VCaP (cell line): ENCODE data around the gene ATP6V1B1.

ENCODE experiments used
- H3K27ac ChIP-seq: fragments of 450-650 bp; 2 replicates; pipeline ENCODE4 v1.5.1; 2017
- TF ChIP-seq, protein P1 (sequence below): fragments of 450-650 bp; conservative IDR thresholded peaks from 2 replicates; pipeline ENCODE4 v1.5.1; 2017; ENCODE audit warnings: mild to moderate bottlenecking, moderate library complexity

The ATP6V1B1 gene

DNA sequence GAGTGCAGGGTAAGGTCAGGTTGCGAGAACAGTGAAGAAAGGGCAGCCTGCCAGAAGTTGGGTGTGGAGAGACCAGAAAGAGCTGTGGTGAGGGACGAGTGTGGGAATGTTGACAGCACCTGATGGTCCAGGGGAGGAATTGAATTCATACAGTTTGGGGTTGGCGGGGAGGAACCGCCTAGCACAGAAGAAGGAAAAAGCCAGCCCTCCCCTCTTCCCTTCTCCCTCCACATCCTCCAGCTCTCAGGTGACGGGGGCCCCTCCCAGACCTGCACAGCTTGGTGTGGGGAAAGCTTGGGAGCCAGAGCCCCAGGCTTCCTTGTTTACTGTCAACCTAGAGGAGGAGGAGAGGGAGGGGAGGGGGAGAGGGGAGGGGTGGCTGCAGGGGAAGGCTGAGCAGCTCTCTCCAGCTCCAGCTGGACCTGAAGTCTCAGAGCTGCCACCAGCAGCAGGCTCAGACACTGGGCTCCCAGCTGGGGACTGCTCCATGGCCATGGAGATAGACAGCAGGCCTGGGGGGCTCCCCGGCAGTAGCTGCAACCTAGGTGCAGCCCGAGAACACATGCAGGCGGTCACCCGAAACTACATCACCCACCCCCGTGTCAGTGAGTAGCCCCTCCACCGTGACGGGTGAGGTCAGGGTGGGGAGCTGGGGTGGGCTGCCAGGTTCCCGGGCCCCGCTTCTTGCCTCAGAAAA, at the start of gene ATP6V1B1:
TSS of gene ATP6V1B1 (plus strand) at position 433 of the 697 bp plus-strand sequence. CDS start at position 488, 55 bp downstream.
- TF ChIP-seq, protein P1, sequence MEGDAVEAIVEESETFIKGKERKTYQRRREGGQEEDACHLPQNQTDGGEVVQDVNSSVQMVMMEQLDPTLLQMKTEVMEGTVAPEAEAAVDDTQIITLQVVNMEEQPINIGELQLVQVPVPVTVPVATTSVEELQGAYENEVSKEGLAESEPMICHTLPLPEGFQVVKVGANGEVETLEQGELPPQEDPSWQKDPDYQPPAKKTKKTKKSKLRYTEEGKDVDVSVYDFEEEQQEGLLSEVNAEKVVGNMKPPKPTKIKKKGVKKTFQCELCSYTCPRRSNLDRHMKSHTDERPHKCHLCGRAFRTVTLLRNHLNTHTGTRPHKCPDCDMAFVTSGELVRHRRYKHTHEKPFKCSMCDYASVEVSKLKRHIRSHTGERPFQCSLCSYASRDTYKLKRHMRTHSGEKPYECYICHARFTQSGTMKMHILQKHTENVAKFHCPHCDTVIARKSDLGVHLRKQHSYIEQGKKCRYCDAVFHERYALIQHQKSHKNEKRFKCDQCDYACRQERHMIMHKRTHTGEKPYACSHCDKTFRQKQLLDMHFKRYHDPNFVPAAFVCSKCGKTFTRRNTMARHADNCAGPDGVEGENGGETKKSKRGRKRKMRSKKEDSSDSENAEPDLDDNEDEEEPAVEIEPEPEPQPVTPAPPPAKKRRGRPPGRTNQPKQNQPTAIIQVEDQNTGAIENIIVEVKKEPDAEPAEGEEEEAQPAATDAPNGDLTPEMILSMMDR, result no peak
- peak within 1 kb of the TSS; percentile 28; the same call in 1 of the 2 replicates for H3K27ac ChIP-seq

DNA sequence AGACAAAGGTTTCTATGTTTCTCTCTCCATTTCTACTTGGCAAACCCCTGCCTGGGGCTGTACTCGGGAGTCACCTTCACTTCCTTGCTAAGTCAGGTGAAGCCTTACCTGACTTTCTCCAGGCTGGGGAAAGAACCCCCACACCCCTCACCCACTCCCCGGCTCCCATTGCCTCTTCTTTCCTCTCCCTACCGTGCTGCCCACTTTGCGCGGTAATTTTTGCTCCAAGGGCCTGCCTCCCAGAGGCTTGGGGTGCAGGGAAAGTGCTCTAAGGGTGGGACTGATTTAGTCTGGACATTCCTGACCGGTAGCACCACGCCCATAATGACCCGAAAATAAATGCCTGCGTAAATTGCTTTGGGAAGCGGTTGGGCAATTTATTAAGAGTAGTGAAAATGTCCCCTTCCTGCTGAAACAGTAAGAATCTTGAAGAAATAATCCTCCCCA, 49.1 kb upstream of the ATP6V1B1 start:
- TF ChIP-seq, protein P1, result no peak
- H3K27ac ChIP-seq, result no peak overlapping the region

DNA sequence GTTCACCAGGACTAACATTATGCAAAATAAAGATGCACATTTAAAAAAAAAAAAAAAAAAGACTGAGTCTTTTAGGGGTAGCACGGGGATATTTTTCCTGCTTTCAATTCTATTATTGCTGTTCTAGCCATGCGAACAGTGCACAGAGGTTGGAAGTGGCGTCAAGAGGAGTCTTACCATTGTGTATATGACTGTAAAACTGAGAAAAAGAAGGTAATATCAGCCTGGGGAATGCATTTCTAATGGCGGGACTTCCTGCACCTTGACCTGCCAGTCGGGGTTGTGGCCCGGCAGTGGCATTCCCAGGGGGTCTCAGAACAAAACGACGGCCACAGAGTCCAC, 48.5 kb upstream of the ATP6V1B1 start:
- no peak overlapping the region for H3K27ac ChIP-seq
- TF ChIP-seq, protein P1, result no peak

DNA sequence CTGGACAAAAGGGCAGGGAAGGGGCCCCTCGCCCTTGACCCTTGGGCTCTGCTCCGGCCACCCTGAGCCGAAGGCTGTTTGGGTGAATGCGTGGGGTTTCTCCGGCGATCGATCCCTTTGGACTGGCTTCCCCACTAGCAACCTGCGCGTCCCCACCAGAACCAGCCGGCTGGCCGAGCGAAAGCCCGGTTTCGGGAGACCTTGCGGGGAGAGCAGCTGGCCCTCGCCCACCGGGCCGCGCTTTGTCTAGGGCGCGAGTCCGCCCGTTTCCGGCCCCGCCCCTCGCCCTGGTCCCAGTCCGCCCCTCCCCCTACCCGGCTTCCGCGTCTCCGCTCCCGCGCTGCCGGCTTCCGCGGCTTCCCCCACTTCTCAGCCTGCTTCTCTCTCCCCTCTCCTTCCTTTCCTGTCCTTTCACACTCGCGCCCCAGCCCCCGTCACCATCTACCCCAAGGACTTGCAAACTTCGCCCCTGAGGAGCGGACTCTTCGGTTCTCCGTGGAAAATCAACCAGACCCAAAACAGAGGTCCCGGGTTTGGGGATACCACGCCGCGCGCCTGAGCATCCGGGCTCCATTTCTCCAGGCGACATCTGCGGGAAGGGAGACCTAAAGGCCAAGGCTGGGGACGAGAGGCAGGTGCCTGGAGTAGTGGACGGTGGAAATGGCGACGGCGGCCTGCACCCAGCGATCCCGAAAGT, 48.0 kb upstream of the ATP6V1B1 start:
- H3K27ac ChIP-seq, result no peak overlapping the region

DNA sequence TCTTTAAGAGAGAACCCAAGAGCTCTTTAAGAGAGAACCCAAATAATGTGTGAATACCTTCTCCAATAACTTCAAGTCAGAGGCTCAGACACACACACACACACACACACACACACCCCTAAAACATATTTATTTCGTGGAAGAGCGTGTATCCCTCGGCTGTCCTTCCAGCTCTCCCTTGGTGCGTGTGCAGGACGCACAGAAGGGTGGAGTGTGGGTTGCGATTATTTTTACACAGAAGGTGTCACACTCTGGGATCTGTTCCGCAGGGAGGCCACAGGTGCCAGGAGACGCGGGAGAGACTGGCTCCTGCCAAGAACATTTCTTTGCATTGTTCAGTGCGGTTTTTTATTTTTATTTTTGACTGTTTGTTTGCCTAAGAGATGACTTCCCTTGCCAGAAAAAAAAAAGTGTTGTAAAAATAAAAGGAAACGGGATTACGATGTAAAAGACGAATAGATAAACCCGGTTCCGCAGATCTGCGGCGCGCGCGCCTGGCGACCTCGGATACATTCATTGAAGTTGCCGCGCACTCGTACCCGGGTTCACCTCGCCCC, 47.3 kb upstream of the ATP6V1B1 start:
- TF ChIP-seq, protein P1, result no peak
- H3K27ac ChIP-seq, result no peak overlapping the region

More for the DNA sequence above, 48.0 kb upstream of the ATP6V1B1 start:
- TF ChIP-seq, protein P1, result no peak

DNA sequence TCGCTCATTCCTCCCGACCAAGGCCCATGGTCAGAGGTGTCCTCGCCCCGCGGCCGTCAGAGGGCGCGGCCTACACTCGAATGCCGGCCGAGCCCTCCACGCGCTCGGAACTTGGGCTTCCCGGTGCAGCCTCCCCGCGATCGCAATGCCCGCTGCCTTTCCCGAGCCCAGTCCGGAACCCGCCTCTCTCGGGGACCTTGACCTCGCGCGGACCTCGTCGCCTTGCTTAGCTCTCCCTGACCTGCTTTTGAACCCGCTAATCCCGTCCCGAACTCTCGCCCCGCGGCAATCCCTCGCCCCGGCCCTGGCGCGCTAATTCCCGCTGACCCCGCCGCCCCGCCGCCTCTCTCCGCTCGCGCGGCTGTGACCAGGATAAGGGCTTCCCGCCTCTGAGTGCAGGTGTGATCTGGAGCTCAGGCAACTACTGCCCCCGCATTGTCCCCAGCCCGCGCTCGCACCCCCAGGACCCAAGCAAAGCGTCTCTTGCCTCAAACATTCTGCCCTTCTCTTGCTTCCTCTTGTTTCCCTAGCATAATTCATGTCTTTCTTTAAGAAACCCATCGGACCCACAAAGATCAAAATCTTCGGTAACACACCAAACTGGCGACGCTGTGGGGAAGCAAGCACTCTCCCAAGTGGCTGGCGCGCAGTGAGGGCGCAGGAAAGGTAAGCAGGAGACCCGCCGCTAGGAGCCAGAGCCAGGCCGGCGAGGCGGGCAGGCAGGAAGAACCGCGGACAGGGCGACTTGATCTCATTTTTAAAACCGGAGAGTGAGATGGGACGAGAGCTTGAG, 46.6 kb upstream of the ATP6V1B1 start:
- H3K27ac ChIP-seq, result no peak overlapping the region
- TF ChIP-seq, protein P1, result no peak

DNA sequence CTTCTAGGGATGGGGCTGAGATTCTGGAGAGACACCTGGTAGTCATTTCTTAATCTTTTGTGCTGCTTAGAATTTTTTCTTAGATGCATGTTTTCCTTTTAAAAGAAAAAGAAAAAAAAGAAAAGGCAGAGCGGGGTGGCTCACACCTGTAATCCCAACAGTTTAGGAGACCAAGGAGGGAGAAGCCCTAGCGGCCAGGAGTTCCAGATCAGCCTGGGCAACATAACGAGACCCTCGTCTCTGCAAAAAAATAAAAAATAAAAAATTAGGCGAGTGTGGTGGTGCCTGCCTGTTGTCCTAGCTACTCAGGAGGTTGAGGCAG, 46.0 kb upstream of the ATP6V1B1 start:
- no peak overlapping the region for H3K27ac ChIP-seq
- TF ChIP-seq, protein P1, result no peak
